Measurements from ENCODE around the gene TIMP1.

Gene TIMP1

DNA sequence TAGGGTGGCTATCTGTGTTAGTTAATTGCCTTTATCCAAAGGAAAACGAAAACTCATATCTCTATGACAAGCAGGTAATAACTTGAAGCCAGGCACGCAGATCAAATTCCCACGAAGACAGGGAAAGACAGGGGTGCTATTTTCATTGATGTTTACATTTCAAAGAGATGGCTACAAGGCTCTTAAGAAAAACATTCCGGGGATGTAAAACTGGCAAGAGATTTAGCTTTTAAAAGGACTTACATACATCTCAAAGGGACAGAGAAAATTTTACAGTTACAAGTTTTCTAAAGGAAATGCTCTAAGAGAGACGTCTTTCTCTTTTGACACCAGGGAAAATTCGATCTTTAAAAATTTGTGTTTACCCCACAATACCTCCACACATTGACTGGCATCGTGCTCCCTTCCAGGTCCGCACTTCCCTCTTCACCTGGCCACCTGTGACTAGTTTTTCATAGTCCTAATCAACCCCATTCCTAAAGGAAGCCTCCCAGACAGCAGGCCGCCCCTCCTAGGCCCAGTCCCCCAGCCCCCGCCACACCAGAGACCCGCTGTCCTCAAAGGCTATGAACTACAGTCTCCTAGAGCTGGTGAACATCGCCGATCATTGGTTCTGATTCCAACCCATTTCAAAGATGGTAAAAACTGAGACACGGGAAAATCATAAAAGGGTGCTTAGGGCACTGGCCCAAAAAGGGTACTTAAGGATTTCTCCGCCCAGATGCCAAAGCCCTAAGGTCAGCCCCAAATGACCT is 21.9 kb upstream of the TIMP1 start (continued):
- no peak for TF ChIP-seq ZNF610 (tag by site-specific recombination; IDR thresholded peaks at IDR 0.05; ENCODE audit: borderline replicate concordance)
- TF ChIP-seq, protein P1, sequence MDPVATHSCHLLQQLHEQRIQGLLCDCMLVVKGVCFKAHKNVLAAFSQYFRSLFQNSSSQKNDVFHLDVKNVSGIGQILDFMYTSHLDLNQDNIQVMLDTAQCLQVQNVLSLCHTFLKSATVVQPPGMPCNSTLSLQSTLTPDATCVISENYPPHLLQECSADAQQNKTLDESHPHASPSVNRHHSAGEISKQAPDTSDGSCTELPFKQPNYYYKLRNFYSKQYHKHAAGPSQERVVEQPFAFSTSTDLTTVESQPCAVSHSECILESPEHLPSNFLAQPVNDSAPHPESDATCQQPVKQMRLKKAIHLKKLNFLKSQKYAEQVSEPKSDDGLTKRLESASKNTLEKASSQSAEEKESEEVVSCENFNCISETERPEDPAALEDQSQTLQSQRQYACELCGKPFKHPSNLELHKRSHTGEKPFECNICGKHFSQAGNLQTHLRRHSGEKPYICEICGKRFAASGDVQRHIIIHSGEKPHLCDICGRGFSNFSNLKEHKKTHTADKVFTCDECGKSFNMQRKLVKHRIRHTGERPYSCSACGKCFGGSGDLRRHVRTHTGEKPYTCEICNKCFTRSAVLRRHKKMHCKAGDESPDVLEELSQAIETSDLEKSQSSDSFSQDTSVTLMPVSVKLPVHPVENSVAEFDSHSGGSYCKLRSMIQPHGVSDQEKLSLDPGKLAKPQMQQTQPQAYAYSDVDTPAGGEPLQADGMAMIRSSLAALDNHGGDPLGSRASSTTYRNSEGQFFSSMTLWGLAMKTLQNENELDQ (tag by site-specific recombination; IDR thresholded peaks at IDR 0.05; ENCODE audit: low read depth): no peak
- TF ChIP-seq ZNF529 (tag by site-specific recombination; IDR thresholded peaks at IDR 0.05; ENCODE audit: insufficient replicate concordance): no peak
- 0 out of 2 replicates have a peak, but pooled peaks have one; percentile 35 for TF ChIP-seq IKZF3 (tag by site-specific recombination; IDR thresholded peaks at IDR 0.05)
- TF ChIP-seq HOXC10 (CRISPR knock-in tag; IDR thresholded peaks at IDR 0.05): no peak
- TF ChIP-seq ZNF560 (tag by site-specific recombination; IDR thresholded peaks at IDR 0.05; ENCODE audit: borderline replicate concordance): no peak
- no peak for TF ChIP-seq ZNF121 (tag by site-specific recombination; IDR thresholded peaks at IDR 0.05)
- TF ChIP-seq, protein P2, sequence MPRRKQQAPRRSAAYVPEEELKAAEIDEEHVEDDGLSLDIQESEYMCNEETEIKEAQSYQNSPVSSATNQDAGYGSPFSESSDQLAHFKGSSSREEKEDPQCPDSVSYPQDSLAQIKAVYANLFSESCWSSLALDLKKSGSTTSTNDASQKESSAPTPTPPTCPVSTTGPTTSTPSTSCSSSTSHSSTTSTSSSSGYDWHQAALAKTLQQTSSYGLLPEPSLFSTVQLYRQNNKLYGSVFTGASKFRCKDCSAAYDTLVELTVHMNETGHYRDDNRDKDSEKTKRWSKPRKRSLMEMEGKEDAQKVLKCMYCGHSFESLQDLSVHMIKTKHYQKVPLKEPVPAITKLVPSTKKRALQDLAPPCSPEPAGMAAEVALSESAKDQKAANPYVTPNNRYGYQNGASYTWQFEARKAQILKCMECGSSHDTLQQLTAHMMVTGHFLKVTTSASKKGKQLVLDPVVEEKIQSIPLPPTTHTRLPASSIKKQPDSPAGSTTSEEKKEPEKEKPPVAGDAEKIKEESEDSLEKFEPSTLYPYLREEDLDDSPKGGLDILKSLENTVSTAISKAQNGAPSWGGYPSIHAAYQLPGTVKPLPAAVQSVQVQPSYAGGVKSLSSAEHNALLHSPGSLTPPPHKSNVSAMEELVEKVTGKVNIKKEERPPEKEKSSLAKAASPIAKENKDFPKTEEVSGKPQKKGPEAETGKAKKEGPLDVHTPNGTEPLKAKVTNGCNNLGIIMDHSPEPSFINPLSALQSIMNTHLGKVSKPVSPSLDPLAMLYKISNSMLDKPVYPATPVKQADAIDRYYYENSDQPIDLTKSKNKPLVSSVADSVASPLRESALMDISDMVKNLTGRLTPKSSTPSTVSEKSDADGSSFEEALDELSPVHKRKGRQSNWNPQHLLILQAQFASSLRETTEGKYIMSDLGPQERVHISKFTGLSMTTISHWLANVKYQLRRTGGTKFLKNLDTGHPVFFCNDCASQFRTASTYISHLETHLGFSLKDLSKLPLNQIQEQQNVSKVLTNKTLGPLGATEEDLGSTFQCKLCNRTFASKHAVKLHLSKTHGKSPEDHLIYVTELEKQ (tag by site-specific recombination; IDR thresholded peaks at IDR 0.05; ENCODE audit: borderline replicate concordance): no peak
- TF ChIP-seq ZNF366 (tag by site-specific recombination; conservative IDR thresholded peaks at IDR 0.05): no peak
- TF ChIP-seq ZNF146 (tag by site-specific recombination; IDR thresholded peaks at IDR 0.05): no peak
- TF ChIP-seq PRDM1 (tag by site-specific recombination; IDR thresholded peaks at IDR 0.05): peak; percentile 5; the same call in 1 of the 2 replicates
- TF ChIP-seq SALL2 (tag by site-specific recombination; IDR thresholded peaks at IDR 0.05; ENCODE audit: borderline replicate concordance): no peak
- no peak for TF ChIP-seq ZNF26 (tag by site-specific recombination; IDR thresholded peaks at IDR 0.05)
- no peak for TF ChIP-seq ZNF155 (tag by site-specific recombination; IDR thresholded peaks at IDR 0.05)
- TF ChIP-seq ZNF585B (tag by site-specific recombination; IDR thresholded peaks at IDR 0.05): no peak
- no peak for TF ChIP-seq ZNF843 (tag by site-specific recombination; IDR thresholded peaks at IDR 0.05)
- TF ChIP-seq ZNF280D (tag by site-specific recombination; IDR thresholded peaks at IDR 0.05): 0 out of 2 replicates have a peak, but pooled peaks have one; percentile 27
- no peak for TF ChIP-seq KLF9 (tag by site-specific recombination; IDR thresholded peaks at IDR 0.05; ENCODE audit: low read depth)
- no peak for TF ChIP-seq ZNF433 (tag by site-specific recombination; IDR thresholded peaks at IDR 0.05; ENCODE audit: low read depth)
- TF ChIP-seq ZSCAN30 (tag by site-specific recombination; IDR thresholded peaks at IDR 0.05): no peak
- TF ChIP-seq, protein P3, sequence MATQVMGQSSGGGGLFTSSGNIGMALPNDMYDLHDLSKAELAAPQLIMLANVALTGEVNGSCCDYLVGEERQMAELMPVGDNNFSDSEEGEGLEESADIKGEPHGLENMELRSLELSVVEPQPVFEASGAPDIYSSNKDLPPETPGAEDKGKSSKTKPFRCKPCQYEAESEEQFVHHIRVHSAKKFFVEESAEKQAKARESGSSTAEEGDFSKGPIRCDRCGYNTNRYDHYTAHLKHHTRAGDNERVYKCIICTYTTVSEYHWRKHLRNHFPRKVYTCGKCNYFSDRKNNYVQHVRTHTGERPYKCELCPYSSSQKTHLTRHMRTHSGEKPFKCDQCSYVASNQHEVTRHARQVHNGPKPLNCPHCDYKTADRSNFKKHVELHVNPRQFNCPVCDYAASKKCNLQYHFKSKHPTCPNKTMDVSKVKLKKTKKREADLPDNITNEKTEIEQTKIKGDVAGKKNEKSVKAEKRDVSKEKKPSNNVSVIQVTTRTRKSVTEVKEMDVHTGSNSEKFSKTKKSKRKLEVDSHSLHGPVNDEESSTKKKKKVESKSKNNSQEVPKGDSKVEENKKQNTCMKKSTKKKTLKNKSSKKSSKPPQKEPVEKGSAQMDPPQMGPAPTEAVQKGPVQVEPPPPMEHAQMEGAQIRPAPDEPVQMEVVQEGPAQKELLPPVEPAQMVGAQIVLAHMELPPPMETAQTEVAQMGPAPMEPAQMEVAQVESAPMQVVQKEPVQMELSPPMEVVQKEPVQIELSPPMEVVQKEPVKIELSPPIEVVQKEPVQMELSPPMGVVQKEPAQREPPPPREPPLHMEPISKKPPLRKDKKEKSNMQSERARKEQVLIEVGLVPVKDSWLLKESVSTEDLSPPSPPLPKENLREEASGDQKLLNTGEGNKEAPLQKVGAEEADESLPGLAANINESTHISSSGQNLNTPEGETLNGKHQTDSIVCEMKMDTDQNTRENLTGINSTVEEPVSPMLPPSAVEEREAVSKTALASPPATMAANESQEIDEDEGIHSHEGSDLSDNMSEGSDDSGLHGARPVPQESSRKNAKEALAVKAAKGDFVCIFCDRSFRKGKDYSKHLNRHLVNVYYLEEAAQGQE (tag by site-specific recombination; IDR thresholded peaks at IDR 0.05): no peak
- TF ChIP-seq, protein P4, sequence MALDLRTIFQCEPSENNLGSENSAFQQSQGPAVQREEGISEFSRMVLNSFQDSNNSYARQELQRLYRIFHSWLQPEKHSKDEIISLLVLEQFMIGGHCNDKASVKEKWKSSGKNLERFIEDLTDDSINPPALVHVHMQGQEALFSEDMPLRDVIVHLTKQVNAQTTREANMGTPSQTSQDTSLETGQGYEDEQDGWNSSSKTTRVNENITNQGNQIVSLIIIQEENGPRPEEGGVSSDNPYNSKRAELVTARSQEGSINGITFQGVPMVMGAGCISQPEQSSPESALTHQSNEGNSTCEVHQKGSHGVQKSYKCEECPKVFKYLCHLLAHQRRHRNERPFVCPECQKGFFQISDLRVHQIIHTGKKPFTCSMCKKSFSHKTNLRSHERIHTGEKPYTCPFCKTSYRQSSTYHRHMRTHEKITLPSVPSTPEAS (tag by site-specific recombination; IDR thresholded peaks at IDR 0.05): no peak
- TF ChIP-seq ZBTB8A (tag by site-specific recombination; IDR thresholded peaks at IDR 0.05): peak; percentile 59
- TF ChIP-seq WT1 (tag by site-specific recombination; IDR thresholded peaks at IDR 0.05): no peak
